GM19438 (cell line): ENCODE measurements around the gene DKKL1.
"Not testable (repeated sequence)": the region's sequence is repeated elsewhere in the genome, so short reads cannot be mapped to it uniquely, and the experiment has no call there.

Experiments used
- ATAC-seq: cut with Tn5 transposase; IDR thresholded peaks from one replicate; pipeline ENCODE4 v1.9.1; 2021; ENCODE audit warnings: low read depth; ENCODE audit not compliant: unreplicated experiment

DKKL1 gene

GRCh38 chr19:49359851-49360820 is 3.5 kb upstream of the DKKL1 start:
- ATAC-seq, result no peak

DNA sequence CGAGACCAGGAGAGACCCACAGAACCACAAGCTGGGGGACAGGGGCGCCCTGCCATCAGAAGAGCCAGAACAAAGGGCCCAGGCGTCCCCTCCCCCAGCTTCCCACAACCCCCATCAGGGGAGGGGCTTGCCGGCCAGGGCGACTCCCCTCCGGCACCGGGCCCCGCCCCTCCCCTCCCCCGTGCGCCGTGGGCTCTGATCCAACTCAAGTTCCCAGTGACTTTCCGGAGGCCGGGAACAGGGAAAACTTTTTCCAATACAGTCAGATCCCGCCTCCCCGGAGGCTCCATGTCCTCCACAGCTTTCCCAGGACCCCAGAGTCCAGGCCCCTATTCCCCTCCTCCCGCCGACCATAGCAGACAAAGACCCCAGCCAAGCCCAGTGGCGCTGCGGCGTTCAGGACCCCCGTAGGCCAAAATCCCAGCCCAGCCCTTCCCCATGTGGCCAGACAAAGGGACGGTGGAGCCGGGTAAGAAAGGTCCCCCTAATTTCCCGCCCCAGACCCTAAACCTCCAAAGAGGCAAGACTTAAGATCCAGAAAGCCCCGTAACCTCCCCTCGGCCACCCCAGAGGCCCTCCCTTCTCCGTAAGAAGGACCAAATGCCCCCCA is 2.1 kb upstream of the DKKL1 start:
- no peak for ATAC-seq

DNA sequence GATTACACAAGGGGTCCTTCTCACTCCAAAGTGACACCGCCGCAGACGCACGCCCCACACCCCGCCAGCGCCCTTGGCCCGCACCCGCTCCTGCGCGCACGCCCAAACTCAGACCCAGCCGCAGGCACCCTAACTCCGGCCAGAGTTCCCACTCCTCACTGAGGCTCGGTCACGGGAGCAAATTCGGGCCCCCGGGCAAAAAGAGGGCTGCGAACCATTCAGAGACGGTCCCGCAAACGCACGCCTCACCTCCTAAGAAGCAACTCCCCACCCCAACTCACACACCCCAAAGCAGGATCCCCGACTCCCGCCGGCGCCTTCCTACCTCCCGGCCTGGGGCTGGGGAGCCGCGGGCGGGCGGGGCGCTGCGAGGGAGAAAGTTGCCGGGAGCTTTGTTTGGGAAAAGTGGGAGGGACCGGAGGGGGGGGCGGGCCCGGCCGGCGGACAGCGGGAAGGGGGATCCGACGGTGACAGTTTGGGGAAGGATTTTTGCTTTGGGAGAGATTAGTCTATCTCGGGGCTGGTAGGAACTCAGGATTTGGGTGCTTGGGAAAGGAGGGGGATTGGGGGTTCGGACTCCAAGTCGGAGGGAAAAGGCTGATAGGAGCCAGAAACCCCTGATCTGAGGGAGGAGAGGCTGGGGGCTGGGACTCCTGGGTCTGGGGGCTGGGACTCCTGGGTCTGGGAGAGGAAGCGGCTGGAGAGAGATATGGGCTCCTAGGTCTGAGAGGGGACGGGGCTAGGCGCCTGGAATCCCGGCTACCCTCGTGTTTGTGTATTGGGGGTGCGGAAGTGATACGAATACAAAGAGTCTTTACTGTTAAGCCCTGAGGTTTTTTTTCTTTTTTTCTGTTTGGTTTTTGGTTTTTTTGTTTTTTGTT is 1.4 kb upstream of the DKKL1 start, which contains the start of gene TEAD2:
TEAD2 (minus strand) TSS at position 369 of the 881 bp plus-strand sequence. CDS start 2,341 bp downstream, outside the sequence.
- no peak for ATAC-seq

DNA sequence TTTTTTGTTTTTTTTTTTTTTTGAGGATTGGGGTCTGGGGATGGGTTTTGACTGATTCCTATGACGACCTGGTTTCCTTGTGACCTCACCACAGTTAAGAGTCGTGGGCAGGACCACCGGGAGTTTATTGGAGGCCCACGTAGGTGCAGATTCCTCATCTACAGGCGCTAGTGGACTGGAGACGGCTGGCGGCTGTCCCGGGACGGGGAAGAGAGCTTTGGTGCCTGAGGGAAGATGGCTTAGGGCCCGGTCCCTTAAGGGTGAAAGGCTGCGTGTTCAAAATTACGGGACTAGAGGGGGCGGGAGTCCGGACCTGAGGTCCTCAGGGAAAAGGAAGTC is 779 bp upstream of the DKKL1 start:
- ATAC-seq, result no peak

GRCh38 chr19:49364083-49364737 is 533 bp downstream of the DKKL1 start:
- no peak for ATAC-seq

DNA sequence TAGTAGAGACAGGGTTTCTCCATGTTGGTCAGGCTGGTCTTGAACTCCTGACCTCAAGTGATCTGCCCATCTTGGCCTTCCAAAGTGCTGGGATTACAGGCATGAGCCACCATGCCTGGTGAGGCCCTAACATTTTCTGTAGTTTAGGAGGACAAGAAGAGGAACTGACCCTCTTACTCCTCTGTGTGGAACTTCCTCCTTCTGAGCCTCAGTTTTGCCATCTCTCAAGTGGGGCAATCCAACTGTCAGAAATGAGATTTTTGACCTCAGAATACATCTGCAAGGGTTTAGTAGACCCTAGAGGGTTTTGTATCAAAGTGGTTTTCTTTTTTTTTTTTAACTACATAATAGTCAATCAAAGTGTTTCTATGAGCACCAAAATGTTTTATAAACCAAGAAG is 2.4 kb downstream of the DKKL1 start:
- ATAC-seq, result no peak

DNA sequence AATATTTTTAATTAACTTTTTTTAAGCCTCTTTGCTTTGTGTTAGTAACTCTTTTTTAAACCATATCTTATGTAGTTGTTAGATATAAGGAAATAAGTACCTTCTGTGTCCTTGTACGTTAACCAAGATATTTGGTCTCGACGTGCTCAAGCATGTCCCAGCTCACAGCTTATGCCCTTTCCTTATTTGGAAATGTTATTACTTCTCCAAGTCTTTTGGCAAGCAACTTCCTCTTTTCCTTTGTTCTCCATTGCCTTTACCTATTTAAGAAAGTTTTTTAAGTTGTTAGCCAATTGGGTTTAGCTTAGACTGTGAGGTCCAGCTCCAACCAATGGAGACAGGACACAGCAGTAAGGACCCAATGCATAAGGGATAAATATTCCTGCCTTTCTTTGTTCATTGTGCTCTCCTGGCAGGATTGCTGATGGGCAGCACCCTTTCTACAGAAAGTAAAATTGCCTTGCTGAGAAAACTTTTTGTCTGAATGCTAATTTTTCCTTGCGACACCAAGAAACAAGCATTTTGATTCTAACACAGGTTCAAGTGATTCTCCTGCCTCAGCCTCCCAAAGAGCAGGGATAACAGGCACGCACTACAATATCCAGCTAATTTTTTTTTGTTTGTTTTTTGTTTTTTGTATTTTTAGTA is 5.2 kb downstream of the DKKL1 start:
- ATAC-seq, result no peak

GRCh38 chr19:49371184-49371583 is 7.5 kb downstream of the DKKL1 start:
- ATAC-seq, result no peak

- ATAC-seq, result not testable (repeated sequence)
These were observed 9.5 kb downstream of the DKKL1 start for GRCh38 chr19:49373174-49373573.

DNA sequence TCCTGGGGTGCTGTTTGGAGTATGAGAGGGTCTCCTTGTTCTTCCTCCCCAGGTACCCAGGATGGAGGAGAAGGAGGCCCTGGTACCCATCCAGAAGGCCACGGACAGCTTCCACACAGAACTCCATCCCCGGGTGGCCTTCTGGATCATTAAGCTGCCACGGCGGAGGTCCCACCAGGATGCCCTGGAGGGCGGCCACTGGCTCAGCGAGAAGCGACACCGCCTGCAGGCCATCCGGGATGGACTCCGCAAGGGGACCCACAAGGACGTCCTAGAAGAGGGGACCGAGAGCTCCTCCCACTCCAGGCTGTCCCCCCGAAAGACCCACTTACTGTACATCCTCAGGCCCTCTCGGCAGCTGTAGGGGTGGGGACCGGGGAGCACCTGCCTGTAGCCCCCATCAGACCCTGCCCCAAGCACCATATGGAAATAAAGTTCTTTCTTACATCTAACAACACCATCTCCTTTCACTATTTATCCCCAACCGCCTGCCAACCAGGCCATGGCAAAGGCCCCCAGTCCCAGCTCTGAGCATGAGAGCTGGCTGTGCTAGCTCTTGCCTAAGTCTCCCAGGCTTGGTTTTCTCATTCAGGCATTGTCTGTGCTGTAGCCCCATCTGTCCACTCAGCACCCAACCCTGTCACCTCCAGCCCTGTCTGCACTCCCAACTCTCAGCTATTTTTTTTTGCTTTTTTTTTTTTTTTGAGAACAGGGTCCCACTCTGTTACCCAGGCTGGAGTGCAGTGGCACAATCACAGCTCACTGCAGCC is 11.2 kb downstream of the DKKL1 start:
- no peak for ATAC-seq

GRCh38 chr19:49378512-49378911 is 14.8 kb downstream of the DKKL1 start:
- no peak for ATAC-seq

- no peak for ATAC-seq
These were observed 16.7 kb downstream of the DKKL1 start for GRCh38 chr19:49380391-49380790.

GRCh38 chr19:49382639-49383038 is 19.0 kb downstream of the DKKL1 start:
- ATAC-seq, result no peak

GRCh38 chr19:49383599-49383998 is 19.9 kb downstream of the DKKL1 start:
- no peak for ATAC-seq

DNA sequence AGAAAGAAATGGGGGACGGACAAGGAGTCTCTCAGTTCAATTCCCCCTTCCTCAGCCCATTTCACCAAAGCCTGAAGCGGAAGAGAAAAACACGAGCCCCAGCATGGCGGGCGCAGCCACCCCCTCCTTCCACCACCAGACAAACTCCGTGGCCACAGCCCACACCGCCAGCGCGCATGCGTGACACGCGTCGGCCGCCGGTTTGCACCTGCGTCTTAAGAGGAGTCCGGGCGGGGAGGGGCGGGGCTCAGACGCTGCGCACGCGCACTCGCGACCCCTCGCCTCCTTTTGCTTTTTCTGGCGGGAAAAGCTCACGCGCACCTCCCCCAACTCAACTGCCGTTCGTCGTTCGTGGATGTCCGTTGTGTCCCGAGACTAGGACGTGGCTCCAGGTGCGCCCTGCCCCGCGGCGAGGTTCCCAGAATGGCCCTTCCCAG is 24.3 kb downstream of the DKKL1 start, which contains the start of gene KASH5:
KASH5 (plus strand) TSS at position 314 of the 437 bp plus-strand sequence. CDS start 2,635 bp downstream, outside the sequence.
- ATAC-seq, result no peak

DNA sequence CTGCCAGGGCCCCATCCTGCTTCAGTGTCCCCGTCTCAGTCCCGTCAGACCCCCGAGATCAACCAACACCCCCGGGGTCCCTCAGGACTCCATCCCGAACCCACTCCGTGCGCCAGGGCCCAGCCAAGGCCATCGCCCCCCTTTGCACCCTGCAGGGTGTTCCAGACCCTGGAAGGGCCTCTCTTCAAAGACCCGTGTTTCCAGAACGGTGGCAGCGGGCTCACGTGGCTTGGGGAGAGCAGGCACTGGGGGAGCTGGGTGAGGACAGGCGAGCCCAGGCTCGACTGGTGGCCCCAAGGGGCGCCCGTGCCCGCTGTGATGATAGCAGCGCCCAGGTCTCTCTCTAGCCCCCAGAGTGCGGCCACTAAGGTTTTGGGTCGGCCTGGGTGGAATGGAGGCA is 25.7 kb downstream of the DKKL1 start:
- ATAC-seq, result no peak

GRCh38 chr19:49390131-49390928 is 26.7 kb downstream of the DKKL1 start:
- no peak for ATAC-seq

DNA sequence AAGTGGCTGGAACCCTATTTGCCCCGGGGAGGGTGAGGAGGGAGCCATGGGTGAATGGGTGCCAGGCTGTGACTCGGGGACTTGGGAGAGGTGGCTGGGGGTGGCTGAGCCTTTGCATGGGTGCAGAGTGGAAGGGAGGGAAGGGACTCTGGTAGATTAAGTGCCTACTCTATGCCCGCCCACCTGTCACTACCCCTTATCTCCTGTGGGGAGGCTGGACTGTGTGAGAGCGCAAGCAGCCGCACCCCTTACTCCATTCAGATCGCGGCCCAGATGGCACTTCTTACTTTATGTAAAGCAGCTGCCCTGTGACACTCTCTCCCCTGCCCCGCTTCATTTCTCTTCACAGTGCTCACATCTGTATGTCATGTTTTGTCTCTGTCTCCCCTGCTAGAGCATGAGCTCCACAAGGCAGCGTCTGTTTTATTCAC is 27.3 kb downstream of the DKKL1 start:
- no peak for ATAC-seq
